HG02642 (cell line): ENCODE measurements around the gene PLCB1.

Experiments
- ATAC-seq: cut with Tn5 transposase; IDR thresholded peaks from one replicate; pipeline ENCODE4 v1.9.1; 2021; ENCODE audit warnings: mild to moderate bottlenecking; ENCODE audit not compliant: unreplicated experiment, poor library complexity

Gene PLCB1

GRCh38 chr20:8203366-8203765, 71.3 kb downstream of the PLCB1 start:
- ATAC-seq: no peak

- ATAC-seq: no peak
Measured at GRCh38 chr20:8205996-8206395, 73.9 kb downstream of the PLCB1 start.

- ATAC-seq: no peak
Measured at GRCh38 chr20:8208226-8208625, 76.2 kb downstream of the PLCB1 start.

- peak; percentile 31 for ATAC-seq
Measured at GRCh38 chr20:8209061-8209460, 77.0 kb downstream of the PLCB1 start.

GRCh38 chr20:8210749-8211148, 78.7 kb downstream of the PLCB1 start:
- no peak for ATAC-seq

GRCh38 chr20:8212286-8212685, 80.2 kb downstream of the PLCB1 start:
- ATAC-seq: no peak

- no peak for ATAC-seq
Measured at GRCh38 chr20:8213270-8213669, 81.2 kb downstream of the PLCB1 start.

- ATAC-seq: peak; percentile 88
Measured at GRCh38 chr20:8213831-8214587, 81.9 kb downstream of the PLCB1 start.

- no peak for ATAC-seq
Measured at GRCh38 chr20:8215361-8215781, 83.3 kb downstream of the PLCB1 start.

- no peak for ATAC-seq
Measured at GRCh38 chr20:8216375-8217200, 84.5 kb downstream of the PLCB1 start.

- no peak for ATAC-seq
Measured at GRCh38 chr20:8218861-8219260, 86.8 kb downstream of the PLCB1 start.

GRCh38 chr20:8219403-8219802, 87.3 kb downstream of the PLCB1 start:
- no peak for ATAC-seq

GRCh38 chr20:8220716-8221115, 88.7 kb downstream of the PLCB1 start:
- no peak for ATAC-seq

GRCh38 chr20:8221887-8222419, 89.9 kb downstream of the PLCB1 start:
- no peak for ATAC-seq

- ATAC-seq: no peak
Measured at GRCh38 chr20:8223091-8223870, 91.2 kb downstream of the PLCB1 start.

GRCh38 chr20:8225658-8226057, 93.6 kb downstream of the PLCB1 start:
- no peak for ATAC-seq

- ATAC-seq: no peak
Measured at GRCh38 chr20:8226106-8226505, 94.0 kb downstream of the PLCB1 start.

GRCh38 chr20:8227293-8227692, 95.2 kb downstream of the PLCB1 start:
- ATAC-seq: no peak

GRCh38 chr20:8228315-8228714, 96.2 kb downstream of the PLCB1 start:
- no peak for ATAC-seq

- ATAC-seq: no peak
Measured at GRCh38 chr20:8229090-8229489, 97.0 kb downstream of the PLCB1 start.

- ATAC-seq: no peak
Measured at GRCh38 chr20:8231038-8231437, 99.0 kb downstream of the PLCB1 start.
